ENCODE data around the gene PIK3R5.
A peak's percentile ranks its signal among the peaks of the same experiment; 100 is the strongest.
"Not testable (repeated sequence)": the region's sequence is repeated elsewhere in the genome, so short reads cannot be mapped to it uniquely, and the experiment has no call there.

The PIK3R5 gene

GRCh38 chr17:8965394-8966168, at the start of gene PIK3R5:
Gene PIK3R5 (minus strand): TSS chr17:8965707. CDS start chr17:8911494, 54,213 bp downstream.
- DNase-seq (ENCODE audit: low read depth) = no peak

- DNase-seq (ENCODE audit: low read depth) = no peak
Observed at GRCh38 chr17:9011001-9011400, 45.5 kb upstream of the PIK3R5 start.

GRCh38 chr17:9009737-9010136, 44.2 kb upstream of the PIK3R5 start:
- DNase-seq (ENCODE audit: low read depth) = no peak

GRCh38 chr17:9009096-9009495, 43.6 kb upstream of the PIK3R5 start:
- no peak for DNase-seq (ENCODE audit: low read depth)

- no peak for DNase-seq (ENCODE audit: low read depth)
Observed at GRCh38 chr17:9007052-9007714, 41.7 kb upstream of the PIK3R5 start.

GRCh38 chr17:9006175-9006767, 40.8 kb upstream of the PIK3R5 start:
- DNase-seq (ENCODE audit: low read depth) = no peak

GRCh38 chr17:9004961-9005285, 39.4 kb upstream of the PIK3R5 start:
- DNase-seq (ENCODE audit: low read depth) = no peak

GRCh38 chr17:9004132-9004960, 38.8 kb upstream of the PIK3R5 start:
- DNase-seq (ENCODE audit: low read depth) = no peak

- no peak for DNase-seq (ENCODE audit: low read depth)
Observed at GRCh38 chr17:9003355-9004131, 38.0 kb upstream of the PIK3R5 start.

GRCh38 chr17:9002606-9003354, 37.3 kb upstream of the PIK3R5 start:
- no peak for DNase-seq (ENCODE audit: low read depth)

- DNase-seq (ENCODE audit: low read depth) = no peak
Observed at GRCh38 chr17:9002227-9002605, 36.7 kb upstream of the PIK3R5 start.

GRCh38 chr17:9001559-9001958, 36.1 kb upstream of the PIK3R5 start:
- no peak for DNase-seq (ENCODE audit: low read depth)

GRCh38 chr17:8997994-8998628, 32.6 kb upstream of the PIK3R5 start:
- peak; percentile 9 for DNase-seq (ENCODE audit: low read depth)

- DNase-seq (ENCODE audit: low read depth) = no peak
Observed at GRCh38 chr17:8995711-8996110, 30.2 kb upstream of the PIK3R5 start.

- peak; percentile 4 for DNase-seq (ENCODE audit: low read depth)
Observed at GRCh38 chr17:8994319-8994718, 28.8 kb upstream of the PIK3R5 start.

GRCh38 chr17:8991514-8992285, 26.2 kb upstream of the PIK3R5 start:
- DNase-seq (ENCODE audit: low read depth) = peak; percentile 40

GRCh38 chr17:8988263-8988935, 22.9 kb upstream of the PIK3R5 start:
- not testable (repeated sequence) for DNase-seq (ENCODE audit: low read depth)

GRCh38 chr17:8986295-8986694, 20.8 kb upstream of the PIK3R5 start:
- DNase-seq (ENCODE audit: low read depth) = no peak

GRCh38 chr17:8985054-8985701, 19.7 kb upstream of the PIK3R5 start:
- DNase-seq (ENCODE audit: low read depth) = no peak
